ENCODE data around the gene RIOK2. TPM values are rescaled to one million over a fixed set of nuclear protein-coding genes. Genes with fewer than 3 reads are reported as not detected.

The RIOK2 gene
- polyA plus RNA-seq, 3 donors: 4.8 to 16.4 (median 12.7) TPM

- Histone ChIP-seq H3K27me3 (ENCODE audit: control insufficient read depth in 2 of 2, insufficient read depth in 2 of 2, low read length in 2 of 2) (no peaks in the 10 kb centered on the region), H3K4me2 (replicated peaks; ENCODE audit: extremely low read depth, low read length, poor library complexity, severe bottlenecking) (no peak overlapping the region), H3K27ac (ENCODE audit: low read depth in 1 of 2, low read length in 2 of 2) (no peak overlapping the region), H3K4me1 (ENCODE audit: control insufficient read depth in 1 of 2, insufficient read depth in 2 of 2, low read length in 2 of 2) (no peaks in the 10 kb centered on the region), H3K4me3 (replicated peaks in 1 of 3; ENCODE audit: low read depth in 2 of 3, low read length in 3 of 3) (no peak overlapping the region), H3K79me2 (ENCODE audit: insufficient read depth, low read length) (no peaks in the 10 kb centered on the region), H3K9ac (ENCODE audit: insufficient read depth, low read length, poor library complexity, severe bottlenecking) (no peak overlapping the region), H4K20me1 (ENCODE audit: insufficient read depth, low read length) (no peaks in the 10 kb centered on the region), H3K36me3 (replicated peaks in 1 of 2; ENCODE audit: control insufficient read depth in 1 of 2, insufficient read depth in 2 of 2, low read length in 2 of 2) (peaks cover 22 to 36% of the 10 kb centered on the region in 2 donors), H3K9me3 (replicated peaks in 1 of 2; ENCODE audit: control insufficient read depth in 1 of 2, insufficient read depth in 1 of 2, low read length in 2 of 2) (peaks cover 11 to 19% of the 10 kb centered on the region in 2 donors), H2AFZ (ENCODE audit: insufficient read depth, low read depth, low read length, poor library complexity, severe bottlenecking) (no peak overlapping the region)
- Mint-ChIP-seq H3K4me3 (no peak overlapping the region), H3K4me1 (no peaks in the 10 kb centered on the region), H3K27me3 (ENCODE audit: low read depth in 3 of 3) (peaks cover 0 to 2% (median 2%) of the 10 kb centered on the region in 3 donors), H3K27ac (no peak overlapping the region), H3K9me3 (peaks cover 21 to 30% (median 26%) of the 10 kb centered on the region in 7 donors), H3K36me3 (peaks cover 20 to 29% of the 10 kb centered on the region in 2 donors)
- TF ChIP-seq, protein P1, sequence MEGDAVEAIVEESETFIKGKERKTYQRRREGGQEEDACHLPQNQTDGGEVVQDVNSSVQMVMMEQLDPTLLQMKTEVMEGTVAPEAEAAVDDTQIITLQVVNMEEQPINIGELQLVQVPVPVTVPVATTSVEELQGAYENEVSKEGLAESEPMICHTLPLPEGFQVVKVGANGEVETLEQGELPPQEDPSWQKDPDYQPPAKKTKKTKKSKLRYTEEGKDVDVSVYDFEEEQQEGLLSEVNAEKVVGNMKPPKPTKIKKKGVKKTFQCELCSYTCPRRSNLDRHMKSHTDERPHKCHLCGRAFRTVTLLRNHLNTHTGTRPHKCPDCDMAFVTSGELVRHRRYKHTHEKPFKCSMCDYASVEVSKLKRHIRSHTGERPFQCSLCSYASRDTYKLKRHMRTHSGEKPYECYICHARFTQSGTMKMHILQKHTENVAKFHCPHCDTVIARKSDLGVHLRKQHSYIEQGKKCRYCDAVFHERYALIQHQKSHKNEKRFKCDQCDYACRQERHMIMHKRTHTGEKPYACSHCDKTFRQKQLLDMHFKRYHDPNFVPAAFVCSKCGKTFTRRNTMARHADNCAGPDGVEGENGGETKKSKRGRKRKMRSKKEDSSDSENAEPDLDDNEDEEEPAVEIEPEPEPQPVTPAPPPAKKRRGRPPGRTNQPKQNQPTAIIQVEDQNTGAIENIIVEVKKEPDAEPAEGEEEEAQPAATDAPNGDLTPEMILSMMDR (IDR thresholded peaks at IDR 0.05): no peak
- no peak for DNase-seq
- no CpG with 5 or more reads among the region's 2 CpGs for WGBS (ENCODE audit: insufficient coverage)
- intact Hi-C loops (cut with micrococcal nuclease): no loop called here
Measured at GRCh38 chr5:97157689-97158088, 25.4 kb downstream of the RIOK2 start.

DNA sequence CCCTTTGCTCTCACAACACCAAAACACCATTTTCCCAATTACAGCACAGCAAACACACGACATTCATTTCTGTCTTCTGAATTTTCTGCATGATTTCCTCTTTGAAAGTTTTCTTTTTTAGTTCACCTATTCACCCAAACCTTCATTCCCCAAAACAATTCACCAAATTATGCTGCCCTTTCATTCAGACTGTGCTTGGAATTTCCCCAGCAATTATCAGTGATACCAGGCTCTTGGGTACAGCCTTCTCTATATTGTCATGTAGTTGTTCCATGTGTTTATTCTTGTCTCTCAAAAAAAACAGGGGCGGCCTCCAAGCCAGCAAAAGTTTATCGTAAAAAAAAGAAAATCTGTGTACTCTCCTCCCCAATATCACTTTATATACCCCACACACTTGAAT lies 31.7 kb downstream of the RIOK2 start:
- Histone ChIP-seq H3K36me3 (replicated peaks in 1 of 2; ENCODE audit: control insufficient read depth in 1 of 2, insufficient read depth in 2 of 2, low read length in 2 of 2) (no peaks in the 10 kb centered on the region), H3K27ac (ENCODE audit: low read depth in 1 of 2, low read length in 2 of 2) (no peak overlapping the region), H2AFZ (ENCODE audit: insufficient read depth, low read depth, low read length, poor library complexity, severe bottlenecking) (no peak overlapping the region), H3K9ac (ENCODE audit: insufficient read depth, low read length, poor library complexity, severe bottlenecking) (no peak overlapping the region), H3K4me3 (replicated peaks in 1 of 3; ENCODE audit: low read depth in 2 of 3, low read length in 3 of 3) (no peak overlapping the region), H3K79me2 (ENCODE audit: insufficient read depth, low read length) (no peaks in the 10 kb centered on the region), H4K20me1 (ENCODE audit: insufficient read depth, low read length) (no peaks in the 10 kb centered on the region), H3K4me2 (replicated peaks; ENCODE audit: extremely low read depth, low read length, poor library complexity, severe bottlenecking) (no peak overlapping the region), H3K27me3 (ENCODE audit: control insufficient read depth in 2 of 2, insufficient read depth in 2 of 2, low read length in 2 of 2) (no peaks in the 10 kb centered on the region), H3K9me3 (replicated peaks in 1 of 2; ENCODE audit: control insufficient read depth in 1 of 2, insufficient read depth in 1 of 2, low read length in 2 of 2) (no peaks in the 10 kb centered on the region), H3K4me1 (ENCODE audit: control insufficient read depth in 1 of 2, insufficient read depth in 2 of 2, low read length in 2 of 2) (no peaks in the 10 kb centered on the region)
- TF ChIP-seq, protein P1 (IDR thresholded peaks at IDR 0.05): no peak
- Mint-ChIP-seq H3K27me3 (ENCODE audit: low read depth in 3 of 3) (peaks cover 0 to 5% (median under 1%) of the 10 kb centered on the region in 3 donors), H3K36me3 (no peaks in the 10 kb centered on the region), H3K4me1 (no peaks in the 10 kb centered on the region), H3K4me3 (no peak overlapping the region), H3K27ac (no peak overlapping the region), H3K9me3 (peaks cover 0 to 4% (median 3%) of the 10 kb centered on the region in 7 donors)
- intact Hi-C loops (cut with micrococcal nuclease): no loop called here
- DNase-seq: no peak
- 100% methylated on average over 1 of the region's 3 CpGs for WGBS (ENCODE audit: insufficient coverage)

Data from CD14-positive monocyte (primary cell).